Loucy (cell line): ENCODE results near the gene ACTR10.

ENCODE experiments used
- EZH2phosphoT487 ChIP-seq: fragments of 200-600 bp; IDR thresholded peaks from 2 replicates; pipeline ENCODE4 v1.6.1; 2018; ENCODE audit warnings: antibody characterized with exemption, mild to moderate bottlenecking, moderate library complexity, borderline replicate concordance
- TF ChIP-seq, protein P1 (sequence below): fragments of 200-600 bp; sonication (generic); conservative IDR thresholded peaks from 2 replicates; pipeline ENCODE4 v1.5.1; 2014; ENCODE audit warnings: mild to moderate bottlenecking, antibody characterized with exemption, low read length

DNA sequence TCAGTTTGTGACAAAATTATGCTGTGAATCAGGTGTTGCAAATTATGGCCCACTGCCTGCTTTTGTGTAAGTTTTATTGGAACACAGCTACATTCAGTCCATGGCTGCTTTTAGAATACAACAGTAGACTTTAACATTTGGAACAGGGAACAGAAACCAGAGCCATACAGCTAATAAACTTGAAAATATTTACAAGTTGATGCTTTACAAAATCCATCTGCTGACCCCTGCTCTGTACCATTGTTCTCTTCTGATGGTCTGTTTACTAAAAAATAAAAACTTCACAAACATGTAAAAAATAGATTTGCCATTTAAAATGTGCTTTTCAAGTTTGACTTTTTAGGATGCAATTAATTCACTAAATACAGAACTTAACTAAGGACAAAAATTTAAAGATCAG, 65.5 kb downstream of the ACTR10 start:
- TF ChIP-seq, protein P1, sequence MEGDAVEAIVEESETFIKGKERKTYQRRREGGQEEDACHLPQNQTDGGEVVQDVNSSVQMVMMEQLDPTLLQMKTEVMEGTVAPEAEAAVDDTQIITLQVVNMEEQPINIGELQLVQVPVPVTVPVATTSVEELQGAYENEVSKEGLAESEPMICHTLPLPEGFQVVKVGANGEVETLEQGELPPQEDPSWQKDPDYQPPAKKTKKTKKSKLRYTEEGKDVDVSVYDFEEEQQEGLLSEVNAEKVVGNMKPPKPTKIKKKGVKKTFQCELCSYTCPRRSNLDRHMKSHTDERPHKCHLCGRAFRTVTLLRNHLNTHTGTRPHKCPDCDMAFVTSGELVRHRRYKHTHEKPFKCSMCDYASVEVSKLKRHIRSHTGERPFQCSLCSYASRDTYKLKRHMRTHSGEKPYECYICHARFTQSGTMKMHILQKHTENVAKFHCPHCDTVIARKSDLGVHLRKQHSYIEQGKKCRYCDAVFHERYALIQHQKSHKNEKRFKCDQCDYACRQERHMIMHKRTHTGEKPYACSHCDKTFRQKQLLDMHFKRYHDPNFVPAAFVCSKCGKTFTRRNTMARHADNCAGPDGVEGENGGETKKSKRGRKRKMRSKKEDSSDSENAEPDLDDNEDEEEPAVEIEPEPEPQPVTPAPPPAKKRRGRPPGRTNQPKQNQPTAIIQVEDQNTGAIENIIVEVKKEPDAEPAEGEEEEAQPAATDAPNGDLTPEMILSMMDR: no peak
- no peak for TF ChIP-seq EZH2phosphoT487
